Bronchial epithelial cell (primary cell): Measurements from ENCODE around the gene FYB1. TPM values are rescaled to one million over a fixed set of nuclear protein-coding genes. Genes with fewer than 3 reads are reported as not detected.

ENCODE experiments used
- DNase-seq: peaks from one replicate; pipeline ENCODE4 v3.0.0-alpha.2; 2010; ENCODE audit warnings: low read depth
- FAIRE-seq: peaks from 2 replicates; lab custom pipeline; 2011; peaks lifted over from hg19 to GRCh38; lab: Jason Lieb, UNC
- H3K27me3 ChIP-seq: 2 replicates; pipeline ENCODE4 v1.5.1; 2011; ENCODE audit warnings: low read length; ENCODE audit not compliant: control insufficient read depth, insufficient read depth
- H3K36me3 ChIP-seq: 2 replicates; pipeline ENCODE4 v1.5.1; 2011; ENCODE audit warnings: low read length; ENCODE audit not compliant: control insufficient read depth, insufficient read depth
- H3K4me3 ChIP-seq: 2 replicates; pipeline ENCODE4 v1.5.1; 2011; ENCODE audit warnings: mild to moderate bottlenecking, low read depth, low read length, control low read depth
- CTCF ChIP-seq: IDR thresholded peaks from 2 replicates; pipeline ENCODE4 v1.5.1; 2011; ENCODE audit warnings: mild to moderate bottlenecking, moderate library complexity, low read length, control low read depth, inconsistent platforms; ENCODE audit not compliant: insufficient read depth, severe bottlenecking
- total RNA-seq: library from RNA; depleted of rRNA; stranded (reverse); fragments of >200 nt; gene quantifications from 2 replicates; pipeline ENCODE4 v1.2.1, GENCODE V29; 2014

The FYB1 gene
- total RNA-seq, 1 donor from 2014 or later: 0.26 TPM

- Histone ChIP-seq H3K4me3 (no peak overlapping the region), H3K36me3 (no peaks in the 10 kb centered on the region), H3K27me3 (no peaks in the 10 kb centered on the region)
- DNase-seq (no peak), FAIRE-seq (no peak)
- no peak for TF ChIP-seq CTCF
These were observed 105.2 kb downstream of the FYB1 start for GRCh38 chr5:39114155-39114554.

GRCh38 chr5:39113354-39113953 is 105.9 kb downstream of the FYB1 start:
- no peaks in the 10 kb centered on the region for H3K36me3 ChIP-seq
- FAIRE-seq (no peak), DNase-seq (peak; percentile 13)
- H3K4me3 ChIP-seq: no peak overlapping the region
- no peak for TF ChIP-seq CTCF
- no peaks in the 10 kb centered on the region for H3K27me3 ChIP-seq

GRCh38 chr5:39109606-39110005 is 109.8 kb downstream of the FYB1 start:
- Histone ChIP-seq H3K36me3 (no peaks in the 10 kb centered on the region), H3K27me3 (no peaks in the 10 kb centered on the region), H3K4me3 (no peak overlapping the region)
- no peak for DNase-seq
- no peak for FAIRE-seq
- TF ChIP-seq CTCF: no peak

GRCh38 chr5:39108987-39109386 is 110.4 kb downstream of the FYB1 start:
- no peak overlapping the region for H3K4me3 ChIP-seq

GRCh38 chr5:39107350-39107749 is 112.0 kb downstream of the FYB1 start:
- Histone ChIP-seq H3K36me3 (no peaks in the 10 kb centered on the region), H3K27me3 (no peaks in the 10 kb centered on the region), H3K4me3 (no peak overlapping the region)
- DNase-seq: no peak
- no peak for TF ChIP-seq CTCF
- FAIRE-seq: no peak

More at GRCh38 chr5:39108987-39109386, 110.4 kb downstream of the FYB1 start:
- no peaks in the 10 kb centered on the region for H3K27me3 ChIP-seq
- no peaks in the 10 kb centered on the region for H3K36me3 ChIP-seq
- no peak for DNase-seq
- FAIRE-seq: no peak
- TF ChIP-seq CTCF: no peak

- Histone ChIP-seq H3K4me3 (no peak overlapping the region), H3K27me3 (no peaks in the 10 kb centered on the region), H3K36me3 (no peaks in the 10 kb centered on the region)
- no peak for TF ChIP-seq CTCF
- DNase-seq: peak; percentile 18
- FAIRE-seq: no peak
These were observed 113.0 kb downstream of the FYB1 start for GRCh38 chr5:39106322-39106721.
